ENCODE results near the gene HAUS3. TPM values are rescaled to one million over a fixed set of nuclear protein-coding genes. Genes with fewer than 3 reads are reported as not detected.
"Not testable (repeated sequence)": the region's sequence is repeated elsewhere in the genome, so short reads cannot be mapped to it uniquely, and the experiment has no call there.

Gene HAUS3
- total RNA-seq, 1 donor from 2014 or later: 5.6 TPM

- no peak for DNase-seq (ENCODE audit: low spot score)
- intact Hi-C loops (cut with DNase I): no loop called here
Measured at GRCh38 chr4:2245057-2245786, 3.3 kb upstream of the HAUS3 start.

- no peak for DNase-seq (ENCODE audit: low spot score)
- intact Hi-C loops (cut with DNase I): loop anchor here (2.0 to 5.0 kb wide), 3 partner anchors 13 to 218 kb away; partner anchors contain the start of genes CFAP99 and ZFYVE28
Measured at GRCh38 chr4:2243681-2244380, 1.9 kb upstream of the HAUS3 start.

- DNase-seq (ENCODE audit: low spot score): no peak
- intact Hi-C loops (cut with DNase I): loop anchor here (5.0 kb wide), 1 partner anchor 221 kb away; no protein-coding TSS in a partner anchor
Measured at GRCh38 chr4:2241003-2241402, 918 bp downstream of the HAUS3 start.

GRCh38 chr4:2236944-2237666, 4.8 kb downstream of the HAUS3 start:
- intact Hi-C loops (cut with DNase I): no loop called here
- no peak for DNase-seq (ENCODE audit: low spot score)

- no peak for DNase-seq (ENCODE audit: low spot score)
- intact Hi-C loops (cut with DNase I): no loop called here
Measured at GRCh38 chr4:2231082-2231481, 10.8 kb downstream of the HAUS3 start.

GRCh38 chr4:2226261-2226660, 15.7 kb downstream of the HAUS3 start:
- DNase-seq (ENCODE audit: low spot score): no peak
- intact Hi-C loops (cut with DNase I): no loop called here

GRCh38 chr4:2222838-2223237, 19.1 kb downstream of the HAUS3 start:
- no peak for DNase-seq (ENCODE audit: low spot score)
- intact Hi-C loops (cut with DNase I): loop anchor here (5.0 kb wide), 1 partner anchor 219 kb away; no protein-coding TSS in a partner anchor

GRCh38 chr4:2221378-2221777, 20.5 kb downstream of the HAUS3 start:
- not testable (repeated sequence) for DNase-seq (ENCODE audit: low spot score)
- intact Hi-C loops (cut with DNase I): loop anchor here (5.0 kb wide), 1 partner anchor 221 kb away; no protein-coding TSS in a partner anchor

- intact Hi-C loops (cut with DNase I): loop anchor here (1.0 to 5.0 kb wide), 2 partner anchors 222 to 242 kb away; no protein-coding TSS in a partner anchor
Measured at GRCh38 chr4:2220016-2220630, 21.8 kb downstream of the HAUS3 start.

GRCh38 chr4:2219233-2219760, 22.6 kb downstream of the HAUS3 start:
- DNase-seq (ENCODE audit: low spot score): no peak
- intact Hi-C loops (cut with DNase I): loop anchor here (5.0 kb wide), 1 partner anchor 408 kb away; no protein-coding TSS in a partner anchor

More at GRCh38 chr4:2220016-2220630, 21.8 kb downstream of the HAUS3 start:
- DNase-seq (ENCODE audit: low spot score): peak; percentile 80

- intact Hi-C loops (cut with DNase I): loop anchor here (5.0 kb wide), 1 partner anchor 409 kb away; no protein-coding TSS in a partner anchor
- no peak for DNase-seq (ENCODE audit: low spot score)
Measured at GRCh38 chr4:2218436-2218835, 23.5 kb downstream of the HAUS3 start.

- no peak for DNase-seq (ENCODE audit: low spot score)
- intact Hi-C loops (cut with DNase I): loop anchor here (5.0 kb wide), 1 partner anchor 410 kb away; no protein-coding TSS in a partner anchor
Measured at GRCh38 chr4:2217726-2218125, 24.2 kb downstream of the HAUS3 start.

GRCh38 chr4:2212831-2213230, 29.1 kb downstream of the HAUS3 start:
- DNase-seq (ENCODE audit: low spot score): no peak
- intact Hi-C loops (cut with DNase I): no loop called here

- intact Hi-C loops (cut with DNase I); DNase-seq (ENCODE audit: low spot score): not testable (repeated sequence)
Measured at GRCh38 chr4:2202789-2203188, 39.1 kb downstream of the HAUS3 start.

- DNase-seq (ENCODE audit: low spot score): no peak
- intact Hi-C loops (cut with DNase I): no loop called here
Measured at GRCh38 chr4:2194496-2194895, 47.4 kb downstream of the HAUS3 start.

GRCh38 chr4:2193326-2193725, 48.6 kb downstream of the HAUS3 start:
- DNase-seq (ENCODE audit: low spot score): no peak
- intact Hi-C loops (cut with DNase I): no loop called here

GRCh38 chr4:2186865-2187172, 55.1 kb downstream of the HAUS3 start:
- intact Hi-C loops (cut with DNase I): no loop called here
- DNase-seq (ENCODE audit: low spot score): no peak

GRCh38 chr4:2186133-2186864, 55.6 kb downstream of the HAUS3 start:
- DNase-seq (ENCODE audit: low spot score): no peak
- intact Hi-C loops (cut with DNase I): no loop called here

- DNase-seq (ENCODE audit: low spot score): no peak
- intact Hi-C loops (cut with DNase I): no loop called here
Measured at GRCh38 chr4:2183394-2183793, 58.5 kb downstream of the HAUS3 start.

Data from cardiac septum (tissue), 1 donor.